GM18519 (cell line): ENCODE data around the gene DRAM1.
"Not testable (repeated sequence)": the region's sequence is repeated elsewhere in the genome, so short reads cannot be mapped to it uniquely, and the experiment has no call there.

Experiments used
- ATAC-seq: cut with Tn5 transposase; IDR thresholded peaks from one replicate; pipeline ENCODE4 v1.9.1; 2021; ENCODE audit warnings: mild to moderate bottlenecking, moderate library complexity; ENCODE audit not compliant: unreplicated experiment, low FRiP score

The DRAM1 gene

GRCh38 chr12:101901777-101902176 lies 24.4 kb downstream of the DRAM1 start:
- no peak for ATAC-seq

DNA sequence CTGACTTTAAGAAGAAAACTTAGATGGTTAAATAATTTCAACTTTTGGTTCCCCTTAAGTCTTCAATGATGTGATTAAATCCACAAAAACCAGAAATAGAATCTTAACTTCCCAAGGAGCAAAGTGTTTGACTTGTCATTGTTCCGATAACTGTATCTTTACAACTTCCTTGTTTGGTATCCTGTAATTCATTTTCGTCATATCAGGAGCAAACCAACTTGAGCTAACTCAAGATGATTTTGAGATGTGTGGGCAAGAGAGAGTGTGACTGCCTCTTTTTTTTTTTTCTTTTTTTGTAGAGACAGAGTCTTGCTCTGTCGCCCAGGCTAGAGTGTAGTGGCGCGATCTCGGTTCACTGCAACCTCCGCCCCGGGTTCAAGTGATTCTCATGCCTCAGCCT lies 25.3 kb downstream of the DRAM1 start:
- no peak for ATAC-seq

DNA sequence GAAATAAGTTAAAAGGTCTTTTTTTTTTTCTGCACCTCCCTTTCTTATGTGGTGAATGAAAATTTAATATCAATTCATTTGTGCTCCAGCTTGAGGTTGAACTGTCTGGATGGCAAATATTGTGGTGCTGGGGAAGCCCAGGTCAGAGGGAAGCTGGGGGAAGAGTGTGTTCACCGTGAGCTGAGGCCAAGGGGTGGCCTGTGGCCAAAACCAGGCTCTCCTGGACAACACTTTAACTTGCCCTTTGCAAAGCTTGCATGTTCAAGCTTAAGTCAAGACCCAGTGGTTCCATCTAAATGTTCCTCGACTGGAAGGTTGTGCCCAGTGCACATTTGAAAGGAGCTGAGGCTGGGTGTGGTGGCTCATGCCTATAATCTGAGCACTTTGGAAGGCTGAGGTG lies 28.8 kb downstream of the DRAM1 start:
- ATAC-seq = no peak

DNA sequence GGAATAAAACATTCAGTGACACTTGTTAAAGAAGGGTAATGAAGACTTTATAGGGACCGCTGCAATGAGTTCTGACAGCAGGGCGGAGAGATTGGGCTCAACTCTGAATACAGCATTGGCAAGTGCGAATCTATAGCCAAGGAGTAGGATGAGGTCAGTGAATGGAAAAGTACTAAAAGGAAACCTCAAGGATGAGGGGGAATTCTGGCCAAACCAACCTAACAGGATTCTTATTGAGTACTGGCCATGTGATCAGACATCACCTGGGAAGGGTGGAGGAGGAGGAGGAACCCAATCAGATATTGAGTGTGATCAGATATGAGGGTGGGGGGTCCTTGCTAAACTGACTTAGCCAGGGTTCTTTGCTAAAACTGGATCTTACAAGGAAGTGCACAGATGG lies 31.0 kb downstream of the DRAM1 start:
- no peak for ATAC-seq

DNA sequence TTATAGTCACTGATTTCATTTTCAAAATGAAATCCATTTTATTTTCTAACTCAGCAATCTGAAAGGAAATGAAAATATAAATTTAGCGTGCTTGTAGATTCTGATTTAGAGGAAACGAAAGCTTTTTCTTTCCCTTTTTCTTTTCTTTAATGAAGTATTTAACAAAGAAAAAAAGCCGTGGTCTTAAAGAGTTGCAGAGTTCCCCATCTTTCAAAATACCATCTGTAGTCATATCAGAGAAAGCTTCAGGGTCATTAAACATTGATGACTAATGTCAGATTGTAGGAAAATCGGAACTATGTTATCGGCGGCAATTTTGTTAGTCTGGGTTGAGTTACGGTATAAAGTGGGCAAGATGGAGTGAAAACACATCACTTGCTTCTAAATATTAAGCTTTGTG lies 32.3 kb downstream of the DRAM1 start:
- ATAC-seq = peak; percentile 50

- no peak for ATAC-seq
These were observed 38.5 kb downstream of the DRAM1 start for GRCh38 chr12:101915841-101916240.

GRCh38 chr12:101918805-101919204 lies 41.4 kb downstream of the DRAM1 start:
- ATAC-seq = not testable (repeated sequence)

GRCh38 chr12:101919447-101919846 lies 42.1 kb downstream of the DRAM1 start:
- no peak for ATAC-seq

DNA sequence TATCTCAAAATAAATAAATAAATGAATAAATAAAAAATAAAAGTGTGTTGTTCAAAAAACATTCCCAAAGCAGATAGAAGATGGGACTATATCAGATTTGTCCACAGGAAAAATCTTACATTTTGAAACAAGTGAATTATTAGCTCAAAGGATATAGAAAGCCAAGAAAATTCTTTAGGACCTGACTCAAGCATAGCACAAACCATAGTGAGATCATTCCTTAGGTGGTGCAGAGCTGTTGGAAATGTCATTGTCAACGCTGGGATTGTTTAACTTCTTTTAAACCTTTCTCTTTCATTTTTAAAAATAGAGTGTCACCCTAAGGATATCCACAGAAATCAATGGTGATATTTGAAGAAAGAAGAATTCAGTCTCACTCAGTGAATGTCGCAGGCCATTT lies 43.5 kb downstream of the DRAM1 start:
- ATAC-seq = no peak

GRCh38 chr12:101923045-101923718 lies 45.8 kb downstream of the DRAM1 start:
- ATAC-seq = no peak

GRCh38 chr12:101924618-101925017 lies 47.2 kb downstream of the DRAM1 start:
- no peak for ATAC-seq

- no peak for ATAC-seq
These were observed 48.0 kb downstream of the DRAM1 start for GRCh38 chr12:101925361-101925760.

GRCh38 chr12:101925935-101926334 lies 48.6 kb downstream of the DRAM1 start:
- ATAC-seq = no peak

DNA sequence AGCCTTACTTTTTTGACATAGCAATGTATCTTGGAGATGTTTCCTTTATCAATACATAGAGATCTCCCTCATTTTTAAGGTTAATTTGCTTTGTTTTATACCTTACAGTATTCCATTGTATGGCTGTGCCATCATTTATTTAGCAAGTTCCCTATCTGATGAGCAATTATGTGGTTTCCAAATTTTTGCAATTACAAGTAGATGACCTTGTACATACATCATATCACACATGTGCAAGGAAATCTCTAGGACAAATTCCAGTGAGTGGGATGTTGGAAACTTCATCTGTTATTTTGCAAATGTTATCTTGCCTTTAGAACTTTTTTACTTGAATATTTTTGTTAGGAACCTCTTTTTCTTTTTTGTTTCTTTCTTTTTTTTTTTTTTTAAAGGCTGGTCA lies 49.7 kb downstream of the DRAM1 start:
- ATAC-seq = no peak

GRCh38 chr12:101927999-101928398 lies 50.6 kb downstream of the DRAM1 start:
- no peak for ATAC-seq

DNA sequence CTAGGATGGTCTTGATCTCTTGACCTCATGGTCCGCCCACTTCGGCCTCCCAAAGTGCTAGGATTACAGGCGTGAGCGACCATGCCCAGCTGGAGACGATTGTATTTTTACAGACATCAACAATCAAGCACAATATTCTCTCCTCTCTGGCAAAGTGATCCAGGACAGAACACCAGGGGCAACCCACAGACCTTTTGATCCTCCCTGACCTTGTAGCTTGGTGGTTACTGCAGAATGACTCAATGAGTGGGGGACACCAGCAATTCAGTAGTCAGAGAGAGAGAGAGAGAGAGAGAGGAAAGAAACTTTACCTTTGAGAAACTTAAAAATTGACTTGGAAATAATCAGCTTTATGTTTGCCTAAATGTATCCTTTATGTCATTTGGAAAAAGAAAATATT lies 51.2 kb downstream of the DRAM1 start:
- ATAC-seq = no peak

DNA sequence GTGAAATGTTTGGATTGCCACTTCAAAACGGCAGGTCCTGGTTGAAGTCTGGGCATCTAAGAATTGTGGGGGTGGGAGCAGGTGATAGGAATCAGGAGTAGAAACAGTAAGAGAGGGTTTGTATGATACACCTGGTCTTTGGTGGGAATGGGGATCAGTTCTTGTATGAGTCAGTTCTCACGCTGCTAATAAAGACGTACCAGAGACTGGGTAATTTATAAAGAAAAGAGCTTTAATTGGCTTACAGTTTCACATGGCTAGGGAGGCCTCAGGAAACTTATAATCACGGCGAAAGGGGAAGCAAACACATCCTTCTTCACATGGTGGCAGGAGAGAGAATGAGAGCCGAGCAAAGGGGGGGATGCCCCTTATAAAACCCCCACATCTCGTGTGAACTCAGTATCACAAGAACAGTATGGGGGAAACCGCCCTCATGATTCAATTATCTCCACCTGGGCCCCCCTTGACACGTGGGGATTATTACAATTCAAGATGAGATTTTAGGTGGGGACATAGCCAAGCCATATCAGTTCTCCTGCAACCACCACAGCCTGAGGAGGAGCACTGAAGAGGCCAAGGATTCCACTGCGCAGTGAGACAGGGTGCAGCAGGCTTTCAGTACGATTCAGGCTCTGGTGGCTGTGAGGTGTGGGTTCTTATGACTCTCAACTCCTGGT lies 52.1 kb downstream of the DRAM1 start:
- ATAC-seq = no peak

- ATAC-seq = peak; percentile 24
These were observed 54.3 kb downstream of the DRAM1 start for GRCh38 chr12:101931498-101932326.

DNA sequence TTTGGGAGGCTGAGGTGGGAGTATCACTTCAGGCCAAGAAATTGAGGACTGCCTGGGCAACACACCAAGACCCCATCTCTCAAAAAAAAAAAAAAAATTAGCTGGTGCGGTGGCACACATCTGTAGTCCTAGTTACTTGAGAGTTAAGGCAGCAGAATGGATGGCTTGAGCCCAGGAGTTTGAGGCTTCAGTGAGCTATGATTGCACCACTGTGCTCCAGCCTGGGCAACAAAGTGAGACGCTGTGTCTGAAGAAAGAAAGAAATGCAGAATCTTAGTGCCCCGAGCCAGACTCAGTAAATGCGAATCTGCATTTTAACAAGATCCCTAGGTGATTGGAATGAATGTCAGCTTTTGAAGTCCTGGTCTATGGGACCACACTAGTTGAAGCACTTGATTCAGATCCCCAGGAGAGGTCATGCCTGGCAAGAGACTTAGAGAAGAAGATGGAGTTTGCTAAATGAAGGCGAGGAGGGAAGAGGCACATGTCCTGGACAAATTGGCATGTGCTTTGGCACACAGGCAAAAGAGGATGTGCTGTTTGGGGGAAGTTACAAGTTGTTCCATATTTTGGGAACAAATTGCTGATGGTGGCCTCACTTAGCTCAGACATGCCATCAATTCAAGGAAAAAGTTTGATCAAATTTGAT lies 56.6 kb downstream of the DRAM1 start:
- no peak for ATAC-seq

GRCh38 chr12:101935890-101936746 lies 58.7 kb downstream of the DRAM1 start:
- peak; percentile 63 for ATAC-seq
